T-cell (primary cell): ENCODE measurements around the gene STN1. TPM values are rescaled to one million over a fixed set of nuclear protein-coding genes. Genes with fewer than 3 reads are reported as not detected.

Experiments
- ATAC-seq, 4 experiments: fragments of 200-7000 bp in 3 of 4; fragments of 150-1000 bp in 1 of 4; cut with Tn5 transposase; replicated peaks in 1 of 4; 1 replicate in 3 of 4; 2 replicates in 1 of 4; pipeline ENCODE4 v1.10.0; 2021; ENCODE audit warnings: moderate library complexity in 3 of 4, mild to moderate bottlenecking in 2 of 4, moderate number of reproducible peaks in 1 of 4
- CTCF ChIA-PET, 2 donors: fragments of 300-600 bp; sonication (Branson Sonifier 250); formaldehyde crosslinking; loops; one replicate each; lab custom pipeline; 2022; ENCODE audit warnings: antibody characterized with exemption in 2 of 2; lab: Charles Lee
- POLR2A ChIA-PET, 2 donors: fragments of 300-600 bp; sonication (Branson Sonifier 250); formaldehyde crosslinking; loops; one replicate each; lab custom pipeline; 2022; ENCODE audit warnings: antibody characterized with exemption in 2 of 2; lab: Charles Lee
- DNase-seq, 35 experiments: peaks; one replicate each; pipeline versions ENCODE4 v3.0.0 to v3.0.0-alpha.2; 2013 to 2023
- H3K27ac ChIP-seq: one replicate; pipeline ENCODE4 v1.5.1; 2013; ENCODE audit warnings: low read length
- H3K27me3 ChIP-seq, 2 experiments: replicated peaks in 1 of 2; 1 replicate in 1 of 2; 2 replicates in 1 of 2; pipeline versions ENCODE4 v1.6.1 to v1.7.0; 2013; ENCODE audit warnings: low read length in 1 of 2, mixed read lengths in 1 of 2; ENCODE audit not compliant: control insufficient read depth in 2 of 2, insufficient read depth in 2 of 2; ENCODE audit errors: extremely low read depth in 1 of 2
- H3K36me3 ChIP-seq, 2 donors: 1 replicate in 1 of 2; 2 replicates in 1 of 2; pipeline versions ENCODE4 v1.6.1 to v1.7.0; 2013; ENCODE audit warnings: low read length in 1 of 2; ENCODE audit not compliant: control insufficient read depth in 2 of 2, insufficient read depth in 1 of 2; ENCODE audit errors: extremely low read depth in 1 of 2
- H3K4me1 ChIP-seq, 2 experiments: 1 replicate in 1 of 2; 2 replicates in 1 of 2; pipeline versions ENCODE4 v1.6.1 to v1.7.0; 2013; ENCODE audit warnings: low read length in 2 of 2, mixed read lengths in 1 of 2; ENCODE audit not compliant: insufficient read depth in 2 of 2, control insufficient read depth in 1 of 2; ENCODE audit errors: extremely low read depth in 1 of 2
- H3K4me3 ChIP-seq, 2 donors: 1 replicate in 1 of 2; 2 replicates in 1 of 2; pipeline versions ENCODE4 v1.5.1 to v1.7.0; 2013; ENCODE audit warnings: mild to moderate bottlenecking in 2 of 2, low read length in 1 of 2, moderate library complexity in 1 of 2; ENCODE audit not compliant: control insufficient read depth in 1 of 2; ENCODE audit errors: extremely low read depth in 1 of 2
- H3K9me3 ChIP-seq: 2 replicates; pipeline ENCODE4 v1.7.0; 2013
- H3K27ac Mint-ChIP-seq, 2 donors: one replicate each; pipeline ENCODE4 v1.8.0; 2020 to 2021; ENCODE audit warnings: mild to moderate bottlenecking in 2 of 2, mixed read lengths in 2 of 2
- H3K27me3 Mint-ChIP-seq, 2 donors: one replicate each; pipeline ENCODE4 v1.8.0; 2021 to 2022; ENCODE audit warnings: mixed read lengths in 2 of 2
- H3K36me3 Mint-ChIP-seq: one replicate; pipeline ENCODE4 v1.8.0; 2021; ENCODE audit warnings: mixed read lengths
- H3K4me1 Mint-ChIP-seq, 3 donors: one replicate each; pipeline ENCODE4 v1.8.0; 2020 to 2022; ENCODE audit warnings: mixed read lengths in 3 of 3, mild to moderate bottlenecking in 1 of 3
- H3K4me3 Mint-ChIP-seq, 3 donors: one replicate each; pipeline ENCODE4 v1.8.0; 2020 to 2022; ENCODE audit warnings: mild to moderate bottlenecking in 3 of 3, mixed read lengths in 3 of 3, moderate library complexity in 3 of 3
- H3K9me3 Mint-ChIP-seq, 3 donors: one replicate each; pipeline ENCODE4 v1.8.0; 2020 to 2022; ENCODE audit warnings: mixed read lengths in 3 of 3
- WGBS: methylation state at CpG from one replicate; pipeline ENCODE4 v1.1.5; 2013; ENCODE audit warnings: missing lambda C conversion rate; ENCODE audit not compliant: insufficient coverage; 5-methylcytosine and 5-hydroxymethylcytosine counted together
- total RNA-seq, 35 experiments: library from RNA in 6 of 35; stranded (reverse) in 6 of 35; fragments of 120-200 nt in 1 of 35; gene quantifications; one replicate each; pipeline versions ENCODE4 v1.2.1 to v1.2.4 and lab custom pipeline; 2013 to 2026

Gene STN1
- total RNA-seq: 10 to 100 TPM; 37.6 to 47.5 (median 41.8) TPM
- total RNA-seq (2013): 84.7 TPM
- 3.2 to 38.5 (median 15.3) reads per million in 29 experiments for total RNA-seq (lab: John Stamatoyannopoulos, UW)

- H3K4me3 ChIP-seq: peak within 1 kb of the TSS; percentile 90 to 91
- peaks cover 23 to 43% of the 10 kb centered on the region in 2 experiments for H3K4me1 ChIP-seq
- H3K27ac ChIP-seq: peak within 1 kb of the TSS; percentile 85
- peak within 1 kb of the TSS; percentile 93 to 98 (median 94) for H3K4me3 Mint-ChIP-seq
- POLR2A ChIA-PET: interaction anchor here (0.6 to 1.1 kb wide), 3 partner anchors 15 to 305 kb away, joined by 3 to 8 read pairs (median 3); no protein-coding TSS in a partner anchor
- CTCF ChIA-PET: interaction anchor here in 1 of 2 donors (2.4 kb wide), 1 partner anchor 30 kb away, joined by 15 read pairs; no protein-coding TSS in a partner anchor
- H3K27ac Mint-ChIP-seq: peak within 1 kb of the TSS; percentile 96 to 99
- peaks cover 11% of the 10 kb centered on the region for H3K36me3 Mint-ChIP-seq
- peaks cover 38 to 42% (median 39%) of the 10 kb centered on the region in 3 donors for H3K4me1 Mint-ChIP-seq
- H3K9me3 Mint-ChIP-seq: peaks cover 0 to 6% (median 2%) of the 10 kb centered on the region in 3 donors
- no peaks in the 10 kb centered on the region for H3K27me3 Mint-ChIP-seq
- peak; percentile 88 to 96 (median 93) for DNase-seq
- no peaks in the 10 kb centered on the region for H3K27me3 ChIP-seq
- no peaks in the 10 kb centered on the region for H3K9me3 ChIP-seq
- ATAC-seq: peak; percentile 94 to 95 (median 94)
- peaks cover 0 to 4% of the 10 kb centered on the region in 2 donors for H3K36me3 ChIP-seq
- 0% methylated on average over 41 of the region's 53 CpGs for WGBS
Observed at GRCh38 chr10:103918053-103918846, at the start of gene STN1. STN1 (minus strand) TSS chr10:103918184; CDS start chr10:103917594, 590 bp downstream.

- Mint-ChIP-seq H3K27me3 (no peaks in the 10 kb centered on the region), H3K9me3 (no peaks in the 10 kb centered on the region), H3K4me3 (peak overlapping the region; percentile 90 to 97 (median 95)), H3K36me3 (peaks cover under 1% of the 10 kb centered on the region), H3K27ac (peak overlapping the region; percentile 88 to 90), H3K4me1 (peaks cover 44 to 55% (median 46%) of the 10 kb centered on the region in 3 donors)
- Histone ChIP-seq H3K27ac (peak overlapping the region; percentile 4), H3K4me3 (peak overlapping the region; percentile 69 to 90), H3K4me1 (peaks cover 20 to 26% of the 10 kb centered on the region in 2 experiments), H3K36me3 (no peaks in the 10 kb centered on the region), H3K27me3 (no peaks in the 10 kb centered on the region), H3K9me3 (no peaks in the 10 kb centered on the region)
- ChIA-PET CTCF (interaction anchor here in 1 of 2 donors (0.6 kb wide), 1 partner anchor 29 kb away, joined by 4 read pairs; no protein-coding TSS in a partner anchor), POLR2A (no interaction called here)
- DNase-seq (peak in 5 of 35 experiments; percentile 8 to 44 (median 13)), ATAC-seq (peak; percentile 28 to 53 (median 43))
- under 1% methylated on average over 55 of the region's 55 CpGs for WGBS
Observed at GRCh38 chr10:103967448-103968071, 49.6 kb upstream of the STN1 start.

- no peaks in the 10 kb centered on the region for H3K36me3 Mint-ChIP-seq
- Histone ChIP-seq H3K9me3 (no peaks in the 10 kb centered on the region), H3K27me3 (no peaks in the 10 kb centered on the region), H3K36me3 (no peaks in the 10 kb centered on the region), H3K27ac (peak within 1 kb of the TSS; percentile 82), H3K4me1 (peaks cover 20 to 26% of the 10 kb centered on the region in 2 experiments), H3K4me3 (peak within 1 kb of the TSS; percentile 89 to 90)
- peak within 1 kb of the TSS; percentile 92 to 93 for H3K27ac Mint-ChIP-seq
- no peaks in the 10 kb centered on the region for H3K9me3 Mint-ChIP-seq
- ChIA-PET POLR2A (no interaction called here), CTCF (interaction anchor here (0.6 to 1.2 kb wide), 3 partner anchors 29 to 155 kb away, joined by 3 to 4 read pairs (median 3); partner anchors contain the start of gene SFR1 (in 1 of the 2))
- H3K4me1 Mint-ChIP-seq: peaks cover 38 to 48% (median 40%) of the 10 kb centered on the region in 3 donors
- peak; percentile 64 to 94 (median 76) for DNase-seq
- ATAC-seq: peak; percentile 85 to 92 (median 90)
- H3K27me3 Mint-ChIP-seq: no peaks in the 10 kb centered on the region
- WGBS: under 1% methylated on average over 91 of the region's 92 CpGs
- H3K4me3 Mint-ChIP-seq: peak within 1 kb of the TSS; percentile 93 to 97 (median 95)
Observed at GRCh38 chr10:103966671-103967447, 48.9 kb upstream of the STN1 start, which contains the start of gene SLK. SLK (plus strand) TSS chr10:103967140; CDS start chr10:103967746, 606 bp downstream.

- H3K4me1 Mint-ChIP-seq: no peaks in the 10 kb centered on the region
- no peak overlapping the region for H3K4me3 Mint-ChIP-seq
- WGBS: no CpG with 5 or more reads among the region's 3 CpGs
- peaks cover 0 to 3% of the 10 kb centered on the region in 2 donors for H3K27me3 Mint-ChIP-seq
- Histone ChIP-seq H3K4me1 (no peaks in the 10 kb centered on the region), H3K27ac (no peak overlapping the region), H3K4me3 (no peak overlapping the region), H3K36me3 (no peaks in the 10 kb centered on the region), H3K27me3 (no peaks in the 10 kb centered on the region), H3K9me3 (no peaks in the 10 kb centered on the region)
- ChIA-PET CTCF (no interaction called here), POLR2A (no interaction called here)
- no peaks in the 10 kb centered on the region for H3K36me3 Mint-ChIP-seq
- DNase-seq (no peak), ATAC-seq (no peak)
- H3K9me3 Mint-ChIP-seq: no peaks in the 10 kb centered on the region
- H3K27ac Mint-ChIP-seq: no peak overlapping the region
Observed at GRCh38 chr10:103960103-103960502, 42.1 kb upstream of the STN1 start.

GRCh38 chr10:103958996-103959395, 41.0 kb upstream of the STN1 start:
- H3K4me3 Mint-ChIP-seq: no peak overlapping the region
- POLR2A ChIA-PET: no interaction called here

More at GRCh38 chr10:103958996-103959395, 41.0 kb upstream of the STN1 start:
- no CpG with 5 or more reads among the region's 2 CpGs for WGBS
- Histone ChIP-seq H3K4me1 (no peaks in the 10 kb centered on the region), H3K27ac (no peak overlapping the region), H3K27me3 (no peaks in the 10 kb centered on the region), H3K9me3 (no peaks in the 10 kb centered on the region), H3K36me3 (no peaks in the 10 kb centered on the region), H3K4me3 (no peak overlapping the region)
- H3K36me3 Mint-ChIP-seq: no peaks in the 10 kb centered on the region
- DNase-seq: no peak
- H3K27me3 Mint-ChIP-seq: peaks cover 0 to 3% of the 10 kb centered on the region in 2 donors
- no peak for ATAC-seq
- CTCF ChIA-PET: no interaction called here
- H3K27ac Mint-ChIP-seq: no peak overlapping the region
- no peaks in the 10 kb centered on the region for H3K4me1 Mint-ChIP-seq
- no peaks in the 10 kb centered on the region for H3K9me3 Mint-ChIP-seq
